HG03558 (cell line): ENCODE results near the gene ZIC1.

Source experiments
- ATAC-seq: cut with Tn5 transposase; IDR thresholded peaks from one replicate; pipeline ENCODE4 v1.9.1; 2021; ENCODE audit warnings: moderate number of reproducible peaks; ENCODE audit not compliant: unreplicated experiment; ENCODE audit errors: extremely low read depth

Gene ZIC1

GRCh38 chr3:147419781-147420224 lies 10.6 kb downstream of the ZIC1 start:
- no peak for ATAC-seq

DNA sequence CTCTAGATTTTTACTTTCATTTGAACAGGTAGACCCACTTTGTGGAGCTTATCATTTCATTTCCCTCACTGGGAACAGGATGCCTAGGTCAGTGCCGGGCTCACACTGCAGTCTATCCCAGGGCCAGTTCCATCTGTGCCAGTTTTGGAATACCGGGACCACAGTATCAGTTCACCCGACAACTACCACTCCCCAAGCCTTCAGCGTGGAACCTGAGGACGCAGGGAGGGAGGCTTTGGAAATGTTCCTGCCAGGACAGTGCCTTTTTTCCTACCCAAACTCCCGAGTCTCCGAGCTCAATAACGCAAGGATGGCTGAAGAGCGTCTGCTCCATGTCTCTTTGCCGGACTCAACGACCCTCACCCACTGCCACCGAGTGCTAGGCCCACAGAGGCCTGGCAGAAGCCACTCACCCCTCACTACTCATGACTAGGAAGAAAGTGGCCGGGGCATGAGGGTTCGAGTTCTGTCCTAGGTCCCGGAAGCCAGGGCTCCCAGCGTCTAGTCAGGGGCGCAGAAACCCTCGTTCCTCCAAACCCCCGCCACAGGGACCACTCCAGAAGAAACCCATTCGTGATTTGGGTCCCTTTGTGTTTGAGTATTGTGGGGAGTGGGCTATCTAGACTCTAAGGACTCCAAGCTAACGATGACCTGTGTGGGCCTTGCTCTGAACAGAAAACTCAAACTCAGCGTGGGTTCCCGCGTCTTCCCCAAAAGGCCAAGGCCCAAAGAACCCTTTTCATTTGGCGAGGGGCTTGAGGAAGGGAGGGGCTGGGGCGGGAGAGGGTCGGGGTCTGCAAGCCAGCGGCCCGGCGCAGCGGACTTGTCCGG lies 11.4 kb downstream of the ZIC1 start:
- no peak for ATAC-seq

DNA sequence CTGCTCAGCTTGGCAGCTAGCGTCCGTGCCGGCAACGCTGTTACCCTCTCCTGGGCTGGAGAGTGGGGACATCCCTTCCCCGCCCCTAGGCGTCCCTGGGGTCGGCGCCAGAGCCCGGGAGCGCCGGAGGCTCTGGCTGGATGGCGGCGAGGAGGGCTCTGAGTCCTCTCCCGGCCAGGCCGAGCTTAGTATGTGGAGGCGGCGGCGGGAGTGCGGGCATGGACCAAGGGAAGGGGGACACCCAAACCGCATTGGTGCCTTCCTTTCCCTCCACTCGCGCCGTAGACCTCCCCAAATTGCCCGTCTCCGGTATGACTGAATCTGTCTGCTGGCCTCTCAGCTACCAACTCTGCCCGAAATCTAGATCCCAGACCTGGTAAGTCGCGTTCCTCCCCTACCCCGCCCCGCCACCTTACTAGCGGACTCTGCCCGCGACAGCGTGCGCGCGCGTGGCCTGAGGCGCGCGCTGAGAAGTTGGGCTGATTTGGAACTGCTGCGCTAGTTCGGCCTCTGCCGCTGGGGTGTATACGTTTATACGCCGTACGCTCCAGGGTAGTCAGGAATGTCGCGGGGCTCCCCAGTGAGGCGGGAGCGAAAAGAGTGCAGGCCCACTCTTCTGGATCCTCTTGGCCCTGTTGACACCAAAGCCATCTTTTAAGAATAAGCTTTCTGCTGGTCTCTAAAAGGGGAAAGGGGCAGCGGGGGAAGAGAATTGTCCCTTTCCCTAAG lies 12.2 kb downstream of the ZIC1 start:
- no peak for ATAC-seq

GRCh38 chr3:147422196-147422595 lies 13.0 kb downstream of the ZIC1 start:
- no peak for ATAC-seq

- ATAC-seq = no peak
Measured at GRCh38 chr3:147422601-147423536, 13.7 kb downstream of the ZIC1 start.

DNA sequence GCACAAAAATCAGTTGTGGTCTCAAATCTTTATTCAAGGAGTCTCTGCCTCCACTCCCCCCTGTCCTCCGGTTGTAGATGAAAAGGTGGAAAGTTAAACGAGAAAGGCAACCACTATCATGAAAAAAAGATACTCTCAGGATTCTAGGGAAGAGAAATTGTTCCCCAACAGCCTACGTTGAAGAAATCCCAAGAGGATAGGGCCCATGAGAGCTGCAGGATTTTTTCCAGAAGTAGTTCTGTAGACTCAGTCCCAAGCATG lies 14.3 kb downstream of the ZIC1 start:
- ATAC-seq = no peak

DNA sequence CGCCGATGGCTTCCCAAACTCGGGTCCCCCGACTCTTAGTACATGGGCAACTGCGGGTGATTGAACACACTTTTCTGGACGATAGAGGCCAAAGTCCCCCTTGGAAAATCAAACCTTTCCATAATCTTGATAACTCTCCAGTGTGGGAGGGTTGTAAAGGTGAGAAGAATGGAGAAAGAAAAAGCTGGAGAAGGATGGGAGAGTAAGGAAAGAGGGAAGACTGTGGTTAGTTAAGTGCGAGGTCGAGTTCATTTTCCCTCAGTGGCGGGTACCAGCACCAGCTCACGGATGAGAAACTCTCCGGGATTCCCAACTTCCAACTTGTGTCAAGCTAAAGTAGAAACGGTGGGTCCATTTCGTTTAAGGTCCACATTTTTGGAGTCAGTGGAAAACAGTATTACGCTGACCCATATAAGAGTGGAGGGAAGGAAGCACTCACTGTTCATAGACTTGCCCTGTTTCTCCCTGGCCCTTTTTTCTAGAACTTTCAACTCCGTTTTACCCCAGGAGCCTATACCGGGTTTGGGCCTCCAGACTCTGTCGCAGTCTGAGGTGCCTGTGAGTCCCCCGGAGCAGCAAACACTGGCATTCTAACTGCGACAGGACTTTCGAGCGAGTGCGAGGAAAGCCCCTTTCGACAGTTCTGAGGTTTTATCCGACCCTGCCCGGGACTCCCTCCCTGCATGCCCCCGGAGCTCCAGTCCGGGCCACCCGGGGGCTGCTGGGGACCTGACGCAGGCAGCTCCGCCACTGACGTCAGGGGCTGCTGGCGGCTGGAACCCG lies 14.8 kb downstream of the ZIC1 start:
- no peak for ATAC-seq

GRCh38 chr3:147424581-147425387 lies 15.6 kb downstream of the ZIC1 start:
- ATAC-seq = no peak

DNA sequence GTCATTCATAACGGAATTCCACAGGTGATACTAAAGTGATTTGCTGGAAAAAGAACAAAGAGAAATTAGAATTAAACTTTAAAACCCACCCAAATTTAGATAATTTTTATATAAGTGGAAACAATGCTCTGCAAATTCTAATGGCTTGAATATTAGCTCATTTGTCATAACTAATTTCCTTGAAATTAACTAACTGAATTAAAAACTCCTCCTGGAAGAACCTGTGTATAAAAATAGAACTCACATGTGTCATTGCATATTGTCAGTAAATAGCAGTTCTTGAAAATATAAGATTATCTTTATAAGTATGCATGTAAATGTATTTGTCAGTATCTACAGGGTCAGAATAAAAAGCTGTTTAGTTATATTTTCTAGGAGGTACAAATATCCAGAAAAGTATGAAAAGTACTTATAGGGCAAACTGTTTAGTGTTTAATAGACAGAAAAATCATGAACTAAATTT lies 16.3 kb downstream of the ZIC1 start:
- no peak for ATAC-seq

- ATAC-seq = no peak
Measured at GRCh38 chr3:147426931-147427330, 17.8 kb downstream of the ZIC1 start.

DNA sequence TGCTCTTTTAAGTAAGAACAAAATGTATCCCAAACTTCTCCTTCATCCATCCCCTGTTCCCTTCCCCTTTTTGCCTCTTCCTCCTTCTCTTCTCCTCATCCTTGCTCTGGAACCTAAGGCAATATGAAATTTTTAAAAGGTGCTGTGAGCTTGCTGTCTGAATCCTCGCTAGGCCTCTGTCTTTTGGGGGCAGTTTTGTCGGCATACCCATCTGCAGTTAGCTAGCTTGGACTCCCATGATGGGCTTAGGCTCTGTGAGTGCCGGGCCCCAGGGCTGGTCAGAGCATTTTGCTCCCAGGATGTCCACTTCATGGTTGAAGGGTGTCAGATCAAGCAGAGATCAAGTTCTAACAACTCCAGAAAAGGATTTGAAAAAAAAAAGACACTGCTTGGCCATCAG lies 18.6 kb downstream of the ZIC1 start:
- ATAC-seq = no peak

- ATAC-seq = no peak
Measured at GRCh38 chr3:147428326-147428725, 19.2 kb downstream of the ZIC1 start.

DNA sequence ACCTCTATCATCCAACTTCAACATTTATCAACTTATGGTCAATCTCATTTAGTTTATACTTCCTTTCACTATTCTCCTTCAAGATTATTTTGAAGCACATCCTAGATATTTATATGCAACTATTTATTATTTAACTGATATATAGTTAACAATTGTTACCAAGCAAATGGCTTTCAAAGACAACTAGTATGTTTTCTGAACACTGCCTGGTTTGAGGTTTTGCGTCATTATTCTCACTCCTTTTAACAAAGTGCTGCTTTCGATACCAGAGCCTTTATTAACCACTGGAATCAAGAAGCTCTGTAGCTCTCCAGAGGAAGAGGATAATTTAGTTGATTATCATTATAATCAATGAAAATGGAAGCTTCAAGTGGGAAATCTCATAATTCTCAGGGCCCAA lies 19.6 kb downstream of the ZIC1 start:
- ATAC-seq = no peak

- ATAC-seq = no peak
Measured at GRCh38 chr3:147431751-147432150, 22.6 kb downstream of the ZIC1 start.

DNA sequence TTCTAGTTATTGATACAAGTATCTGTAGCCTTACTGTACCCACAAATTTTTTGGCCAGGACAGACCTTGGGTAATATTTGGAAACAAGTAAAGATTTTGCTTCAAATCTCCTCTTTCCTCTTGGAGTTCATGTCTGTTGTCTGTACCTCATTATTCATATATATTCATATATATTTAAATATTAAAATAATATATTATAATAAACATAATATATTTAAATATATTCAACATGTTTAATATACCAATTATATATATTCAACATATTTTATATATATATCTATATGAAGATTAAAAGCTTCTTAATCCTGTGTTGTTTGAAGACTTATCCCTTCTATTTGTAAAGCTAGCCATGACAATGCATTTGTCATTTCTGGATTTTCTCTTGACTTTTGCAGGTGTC lies 38.1 kb downstream of the ZIC1 start:
- ATAC-seq = no peak

DNA sequence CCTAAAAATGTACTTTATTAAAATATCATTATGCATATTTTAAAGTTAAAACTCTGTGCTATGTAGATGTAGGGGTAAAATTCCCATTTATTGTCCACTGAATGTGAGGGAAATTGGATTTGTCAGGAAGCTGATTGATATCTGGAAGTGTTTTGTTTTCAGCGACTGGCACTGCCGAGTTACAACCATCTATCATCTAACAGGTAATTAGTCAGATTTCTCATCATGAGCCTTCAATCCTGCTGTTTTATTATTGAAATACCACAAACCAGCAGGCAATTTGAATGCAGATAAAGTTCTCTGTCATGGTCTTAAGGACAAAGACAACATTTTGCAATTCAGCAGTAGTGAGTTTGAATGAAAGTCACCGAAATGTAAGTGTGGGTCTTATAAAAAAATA lies 40.5 kb downstream of the ZIC1 start:
- ATAC-seq = no peak

GRCh38 chr3:147458995-147459704 lies 50.0 kb downstream of the ZIC1 start:
- ATAC-seq = no peak

DNA sequence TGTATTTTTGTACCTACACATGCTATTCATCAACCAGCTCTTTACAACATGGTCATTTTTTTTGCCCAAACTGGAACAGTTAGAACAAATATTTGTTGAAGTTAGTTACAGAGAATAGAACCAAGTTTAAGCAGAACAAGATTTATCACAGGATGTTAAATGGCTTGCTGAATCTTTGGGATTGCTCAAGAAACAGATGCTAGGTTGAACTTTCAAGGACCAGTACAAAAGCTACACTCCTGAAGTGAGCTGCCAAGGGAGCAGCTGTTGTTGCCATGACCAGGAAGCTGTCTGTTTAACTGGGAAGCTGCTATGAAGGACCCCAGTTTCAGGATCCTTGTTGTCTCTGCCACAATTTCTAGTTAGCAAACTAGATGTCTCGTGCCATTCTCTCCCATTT lies 53.7 kb downstream of the ZIC1 start:
- ATAC-seq = no peak
